Caco-2 (cell line): ENCODE data around the gene LRRC7. TPM values are rescaled to one million over a fixed set of nuclear protein-coding genes. Genes with fewer than 3 reads are reported as not detected.

ENCODE experiments used
- BruUV-seq: library from RNA; stranded (reverse); fragments of 400-500 nt; replicated peaks from 2 replicates; lab custom pipeline; 2021; lab: Mats Ljungman, UMichigan
- CTCF ChIA-PET: fragments of 300-600 bp; sonication (Branson Sonifier 250); formaldehyde crosslinking; loops from one replicate; lab custom pipeline; 2022; ENCODE audit warnings: antibody characterized with exemption; lab: Charles Lee
- POLR2A ChIA-PET: fragments of 300-600 bp; sonication (Branson Sonifier 250); formaldehyde crosslinking; loops from one replicate; lab custom pipeline; 2022; ENCODE audit warnings: antibody characterized with exemption; lab: Charles Lee
- DNase-seq, 2 experiments: peaks; one replicate each; pipeline versions ENCODE4 v3.0.0 to v3.0.0-alpha.2; 2020 to 2022
- H3K27me3 ChIP-seq: replicated peaks from 2 replicates; pipeline ENCODE4 v1.6.0; 2011; ENCODE audit warnings: low read length; ENCODE audit not compliant: control insufficient read depth, insufficient read depth
- H3K36me3 ChIP-seq: 2 replicates; pipeline ENCODE4 v1.5.1; 2011; ENCODE audit warnings: low read length; ENCODE audit not compliant: control insufficient read depth, insufficient read depth
- H3K4me1 ChIP-seq: fragments of 250-450 bp; sonication (Bioruptor Pico); 2 replicates; pipeline ENCODE4 v1.5.1; 2020; ENCODE audit warnings: mild to moderate bottlenecking
- H3K4me3 ChIP-seq: 2 replicates; pipeline ENCODE4 v1.5.1; 2011; ENCODE audit warnings: low read depth, mild to moderate bottlenecking, control low read depth, low read length
- H3K9me3 ChIP-seq: fragments of 250-450 bp; sonication (Bioruptor Pico); 2 replicates; pipeline ENCODE4 v1.5.1; 2020; ENCODE audit warnings: mild to moderate bottlenecking, moderate library complexity
- H3K27ac Mint-ChIP-seq: one replicate; pipeline ENCODE4 v1.8.0; 2022; ENCODE audit warnings: mixed read lengths; ENCODE audit not compliant: unreplicated experiment
- H3K27me3 Mint-ChIP-seq: one replicate; pipeline ENCODE4 v1.8.0; 2022; ENCODE audit warnings: mixed read lengths; ENCODE audit not compliant: insufficient read depth, unreplicated experiment
- H3K36me3 Mint-ChIP-seq: one replicate; pipeline ENCODE4 v1.8.0; 2022; ENCODE audit warnings: mild to moderate bottlenecking, mixed read lengths; ENCODE audit not compliant: insufficient read depth, unreplicated experiment
- H3K4me1 Mint-ChIP-seq: one replicate; pipeline ENCODE4 v1.8.0; 2022; ENCODE audit warnings: low read depth, mixed read lengths; ENCODE audit not compliant: unreplicated experiment
- H3K4me3 Mint-ChIP-seq: one replicate; pipeline ENCODE4 v1.8.0; 2022; ENCODE audit warnings: mild to moderate bottlenecking, moderate library complexity, mixed read lengths; ENCODE audit not compliant: unreplicated experiment
- H3K9me3 Mint-ChIP-seq: one replicate; pipeline ENCODE4 v1.8.0; 2022; ENCODE audit warnings: mixed read lengths; ENCODE audit not compliant: unreplicated experiment
- CTCF ChIP-seq, 2 experiments: fragments of 200-600 bp in 1 of 2; IDR thresholded peaks; 1 replicate in 1 of 2; 2 replicates in 1 of 2; pipeline versions ENCODE4 v1.5.1 to v1.8.0; 2011 to 2022; ENCODE audit warnings: antibody characterized with exemption in 1 of 2, control low read depth in 1 of 2, inconsistent platforms in 1 of 2, low read depth in 1 of 2, low read length in 1 of 2, mild to moderate bottlenecking in 1 of 2, moderate library complexity in 1 of 2; ENCODE audit not compliant: insufficient read depth in 1 of 2, severe bottlenecking in 1 of 2, unreplicated experiment in 1 of 2
- intact Hi-C: fragments of 100-400 bp; cut with micrococcal nuclease; formaldehyde crosslinking; loops from one replicate; pipeline ENCODE4 v1.10.0; 2022; ENCODE audit not compliant: unreplicated experiment
- total RNA-seq: library from RNA; stranded (reverse); gene quantifications from 2 replicates; pipeline ENCODE4 v1.2.3, GENCODE V29; 2022

Gene LRRC7
- total RNA-seq, 1 experiment from 2014 or later, result 8.5 TPM

- CTCF ChIA-PET, result no interaction called here
- H3K4me1 Mint-ChIP-seq, result no peaks in the 10 kb centered on the region
- no TSS peak for BruUV-seq
- no peaks in the 10 kb centered on the region for H3K36me3 Mint-ChIP-seq
- H3K9me3 Mint-ChIP-seq, result no peaks in the 10 kb centered on the region
- no peak overlapping the region for H3K4me3 Mint-ChIP-seq
- no peaks in the 10 kb centered on the region for H3K36me3 ChIP-seq
- POLR2A ChIA-PET, result no interaction called here
- H3K4me3 ChIP-seq, result no peak overlapping the region
- H3K27me3 ChIP-seq, result no peaks in the 10 kb centered on the region
- no peak for TF ChIP-seq CTCF (IDR thresholded peaks at IDR 0.05; ENCODE audit: insufficient read depth in 1 of 2, low read depth in 1 of 2, low read length in 1 of 2, severe bottlenecking in 1 of 2, unreplicated experiment in 1 of 2)
- intact Hi-C loops, result no loop called here
- H3K9me3 ChIP-seq, result no peaks in the 10 kb centered on the region
- DNase-seq, result no peak
- no peaks in the 10 kb centered on the region for H3K27me3 Mint-ChIP-seq
- H3K4me1 ChIP-seq, result no peaks in the 10 kb centered on the region
- no peak overlapping the region for H3K27ac Mint-ChIP-seq
Observed at GRCh38 chr1:70134148-70134547, 566.4 kb downstream of the LRRC7 start.

- Histone ChIP-seq H3K9me3 (no peaks in the 10 kb centered on the region), H3K4me1 (no peaks in the 10 kb centered on the region), H3K27me3 (no peaks in the 10 kb centered on the region), H3K36me3 (no peaks in the 10 kb centered on the region), H3K4me3 (no peak overlapping the region)
- no peak for TF ChIP-seq CTCF (IDR thresholded peaks at IDR 0.05; ENCODE audit: insufficient read depth in 1 of 2, low read depth in 1 of 2, low read length in 1 of 2, severe bottlenecking in 1 of 2, unreplicated experiment in 1 of 2)
- Mint-ChIP-seq H3K4me1 (peaks cover 7% of the 10 kb centered on the region), H3K36me3 (no peaks in the 10 kb centered on the region), H3K27ac (no peak overlapping the region), H3K27me3 (no peaks in the 10 kb centered on the region), H3K4me3 (no peak overlapping the region), H3K9me3 (no peaks in the 10 kb centered on the region)
- ChIA-PET POLR2A (no interaction called here), CTCF (no interaction called here)
- intact Hi-C loops, result no loop called here
- BruUV-seq, result no TSS peak
- no peak for DNase-seq
Observed at GRCh38 chr1:70140343-70140742, 572.6 kb downstream of the LRRC7 start.

GRCh38 chr1:70140894-70141293 lies 573.2 kb downstream of the LRRC7 start:
- intact Hi-C loops, result no loop called here
- ChIA-PET POLR2A (interaction anchor here (0.8 kb wide), 1 partner anchor 9 kb away, joined by 3 read pairs; no protein-coding TSS in a partner anchor), CTCF (no interaction called here)
- H3K36me3 ChIP-seq, result no peaks in the 10 kb centered on the region
- no peaks in the 10 kb centered on the region for H3K27me3 ChIP-seq
- H3K9me3 ChIP-seq, result no peaks in the 10 kb centered on the region
- Mint-ChIP-seq H3K4me3 (no peak overlapping the region), H3K36me3 (no peaks in the 10 kb centered on the region), H3K9me3 (no peaks in the 10 kb centered on the region), H3K27me3 (no peaks in the 10 kb centered on the region), H3K27ac (no peak overlapping the region), H3K4me1 (peaks cover 7% of the 10 kb centered on the region)
- no peak for TF ChIP-seq CTCF (IDR thresholded peaks at IDR 0.05; ENCODE audit: insufficient read depth in 1 of 2, low read depth in 1 of 2, low read length in 1 of 2, severe bottlenecking in 1 of 2, unreplicated experiment in 1 of 2)
- H3K4me3 ChIP-seq, result no peak overlapping the region
- DNase-seq, result no peak
- H3K4me1 ChIP-seq, result no peaks in the 10 kb centered on the region
- BruUV-seq, result no TSS peak
